Hindlimb muscle (tissue), 1 donor: ENCODE results near the gene GPATCH4. TPM values are rescaled to one million over a fixed set of nuclear protein-coding genes. Genes with fewer than 3 reads are reported as not detected.
"Not testable (repeated sequence)": the region's sequence is repeated elsewhere in the genome, so short reads cannot be mapped to it uniquely, and the experiment has no call there.

Source experiments
- DNase-seq: peaks from one replicate; pipeline ENCODE4 v3.0.0-alpha.2; 2013
- polyA plus RNA-seq: library from polyadenylated mRNA; unstranded; fragments of 120-200 nt; gene quantifications from one replicate; pipeline ENCODE4 v1.2.1, GENCODE V29; 2013; ENCODE audit not compliant: insufficient read length

GPATCH4 gene
- polyA plus RNA-seq, 1 donor: 26.3 TPM

DNA sequence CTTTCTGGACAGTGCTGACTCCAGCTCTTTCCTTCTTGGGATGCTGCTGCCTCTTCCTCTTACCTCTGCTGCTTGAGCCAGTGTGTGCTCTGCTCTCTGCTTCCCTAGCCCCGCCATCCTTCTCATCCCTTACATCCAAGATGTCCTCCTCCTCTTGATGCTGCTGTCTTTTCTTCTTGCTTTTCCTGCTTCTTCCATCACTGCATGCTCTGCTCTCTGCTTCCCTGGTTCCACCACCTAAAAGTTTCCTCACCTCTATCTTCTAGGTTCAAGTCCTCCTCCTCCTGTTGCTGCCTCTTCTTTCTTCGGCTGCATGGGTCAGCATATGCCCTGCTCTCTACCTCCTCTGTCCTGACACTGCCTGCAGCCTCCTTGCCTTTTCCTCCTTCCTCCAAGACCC lies 6.3 kb downstream of the GPATCH4 start:
- no peak for DNase-seq

DNA sequence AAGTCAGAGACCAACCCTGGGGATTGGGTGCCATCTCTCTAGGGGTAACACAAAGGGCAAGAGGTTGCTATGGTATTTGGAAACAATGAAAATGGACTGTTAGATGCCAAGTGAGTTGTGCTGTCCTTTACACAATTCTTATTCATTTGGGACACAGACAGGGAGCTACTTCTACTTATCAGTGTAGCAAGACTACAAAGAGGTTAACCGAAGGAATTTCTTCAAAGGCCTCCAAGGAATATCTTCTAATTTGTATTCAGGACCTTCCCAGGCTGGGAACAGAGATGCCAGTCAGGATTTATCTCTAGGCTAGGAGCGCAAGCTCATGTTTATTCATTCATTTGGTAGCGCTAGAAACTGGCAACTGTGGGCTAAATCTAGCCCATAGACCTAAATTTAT lies 7.1 kb downstream of the GPATCH4 start:
- DNase-seq: no peak

DNA sequence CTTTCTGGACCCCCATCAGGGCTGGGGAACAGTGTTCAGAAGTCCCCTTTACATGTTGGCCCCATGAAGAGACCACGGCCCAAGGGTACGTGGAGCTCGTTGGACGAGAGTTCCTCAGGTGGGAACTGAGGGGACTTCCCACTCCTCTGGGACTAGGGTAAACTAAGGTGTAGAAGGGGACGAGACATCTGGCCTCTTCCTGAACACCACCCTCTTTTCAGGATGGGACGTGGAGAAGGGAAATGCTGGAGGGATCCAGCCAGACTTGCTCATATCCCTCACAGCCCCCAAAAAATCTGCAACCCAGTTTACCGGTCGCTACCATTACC lies 7.7 kb downstream of the GPATCH4 start:
- DNase-seq: no peak

DNA sequence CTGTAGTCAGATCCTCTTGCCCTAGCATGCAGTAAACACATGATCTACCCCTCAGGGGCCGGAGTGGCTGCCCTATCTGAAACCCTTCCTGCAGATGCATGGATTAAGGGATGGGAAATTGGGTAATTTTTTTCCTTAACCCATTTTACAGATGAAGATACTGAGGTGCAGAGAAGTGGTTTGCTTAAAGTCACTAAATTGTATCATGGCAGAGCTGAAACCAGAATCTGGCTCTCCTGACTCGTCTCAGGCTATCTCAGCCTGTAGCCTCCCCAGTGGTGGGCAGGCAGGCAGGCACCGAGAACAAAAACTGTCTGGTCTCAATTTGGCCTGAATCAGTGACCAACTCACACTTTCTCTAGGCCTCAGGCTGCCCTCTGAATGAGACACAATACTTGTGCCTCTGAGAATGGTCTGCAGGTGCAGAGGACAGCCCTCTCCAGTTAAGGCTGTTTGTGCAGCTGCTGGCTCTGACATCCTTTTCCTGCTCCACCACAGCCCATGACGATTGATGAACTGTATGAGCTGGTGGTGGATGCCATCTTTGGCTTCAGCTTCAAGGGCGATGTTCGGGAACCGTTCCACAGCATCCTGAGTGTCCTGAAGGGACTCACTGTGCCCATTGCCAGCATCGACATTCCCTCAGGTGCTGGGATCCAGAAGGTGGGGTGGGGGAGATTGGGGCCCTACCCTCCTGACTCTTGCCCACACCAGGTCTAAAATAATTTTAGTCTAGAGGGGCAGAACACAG lies 8.2 kb downstream of the GPATCH4 start:
- no peak for DNase-seq

DNA sequence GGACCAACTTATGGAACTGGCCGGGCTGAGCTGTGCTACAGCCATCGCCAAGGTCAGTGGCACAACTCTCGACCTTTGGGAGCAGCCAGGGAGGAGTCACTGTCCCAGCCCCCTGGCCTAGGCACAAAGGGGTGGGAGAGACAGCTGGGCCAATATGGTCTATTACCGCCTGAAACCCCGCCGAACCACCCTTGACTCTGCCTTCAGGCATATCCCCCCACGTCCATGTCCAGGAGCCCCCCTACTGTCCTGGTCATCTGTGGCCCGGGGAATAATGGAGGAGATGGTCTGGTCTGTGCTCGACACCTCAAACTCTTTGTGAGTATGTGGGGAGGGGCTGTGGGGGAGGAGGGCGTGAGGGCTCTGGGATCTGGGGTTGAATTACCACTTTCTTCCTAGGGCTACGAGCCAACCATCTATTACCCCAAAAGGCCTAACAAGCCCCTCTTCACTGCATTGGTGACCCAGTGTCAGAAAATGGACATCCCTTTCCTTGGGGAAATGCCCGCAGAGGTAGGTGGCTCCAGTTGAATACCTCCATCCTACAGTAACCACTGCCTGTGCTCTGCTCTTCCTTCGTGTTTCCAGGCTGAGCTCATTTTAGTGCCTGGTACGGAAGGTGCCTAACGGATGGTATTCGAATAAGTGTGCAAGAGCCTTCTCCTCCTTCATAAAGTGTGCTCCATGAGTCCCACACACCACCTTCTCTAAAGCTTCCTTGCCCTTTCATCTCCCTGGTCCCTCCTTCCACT lies 8.9 kb downstream of the GPATCH4 start:
- no peak for DNase-seq

DNA sequence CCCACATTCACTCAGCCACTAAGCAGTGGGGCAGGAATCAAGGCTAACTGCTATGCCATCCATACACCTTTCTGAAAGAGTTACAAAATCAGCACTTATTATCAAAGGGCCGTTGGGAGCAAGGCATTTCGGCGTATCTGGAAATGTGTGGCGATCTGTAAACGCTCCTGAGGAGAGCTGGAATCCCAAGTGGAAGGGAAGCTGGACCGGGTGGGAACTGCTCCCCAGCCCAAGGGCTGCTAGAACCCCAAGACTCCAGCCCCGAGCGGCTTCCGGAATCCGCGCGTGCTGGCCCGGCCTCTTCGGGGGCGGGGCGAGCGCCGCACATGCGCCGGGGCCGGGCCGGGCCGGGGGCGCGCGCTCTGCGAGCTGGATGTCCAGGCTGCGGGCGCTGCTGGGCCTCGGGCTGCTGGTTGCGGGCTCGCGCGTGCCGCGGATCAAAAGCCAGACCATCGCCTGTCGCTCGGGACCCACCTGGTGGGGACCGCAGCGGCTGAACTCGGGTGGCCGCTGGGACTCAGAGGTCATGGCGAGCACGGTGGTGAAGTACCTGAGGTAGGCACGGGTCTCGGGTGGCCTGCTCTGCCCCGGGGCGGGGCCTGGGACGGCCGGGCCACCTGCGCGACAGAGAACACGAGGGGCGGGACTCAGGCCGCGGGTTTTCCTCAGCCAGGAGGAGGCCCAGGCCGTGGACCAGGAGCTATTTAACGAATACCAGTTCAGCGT lies 9.7 kb downstream of the GPATCH4 start, which contains the start of gene NAXE:
NAXE (plus strand) TSS at position 345 of the 726 bp plus-strand sequence; CDS start at position 374, 29 bp downstream.
- peak; percentile 78 for DNase-seq

DNA sequence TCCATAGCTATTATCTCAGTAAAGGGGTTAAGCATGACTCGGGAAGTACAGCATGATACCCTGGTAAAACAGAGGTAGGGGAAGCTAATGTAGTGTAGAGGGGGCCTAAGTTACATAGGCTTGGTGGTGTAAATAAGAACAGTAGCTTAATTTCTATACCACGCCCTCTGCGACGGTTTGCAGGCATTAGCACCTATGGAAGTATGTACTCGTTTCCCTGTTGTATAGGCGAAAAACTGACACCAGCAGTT lies 10.2 kb downstream of the GPATCH4 start:
- no peak for DNase-seq

DNA sequence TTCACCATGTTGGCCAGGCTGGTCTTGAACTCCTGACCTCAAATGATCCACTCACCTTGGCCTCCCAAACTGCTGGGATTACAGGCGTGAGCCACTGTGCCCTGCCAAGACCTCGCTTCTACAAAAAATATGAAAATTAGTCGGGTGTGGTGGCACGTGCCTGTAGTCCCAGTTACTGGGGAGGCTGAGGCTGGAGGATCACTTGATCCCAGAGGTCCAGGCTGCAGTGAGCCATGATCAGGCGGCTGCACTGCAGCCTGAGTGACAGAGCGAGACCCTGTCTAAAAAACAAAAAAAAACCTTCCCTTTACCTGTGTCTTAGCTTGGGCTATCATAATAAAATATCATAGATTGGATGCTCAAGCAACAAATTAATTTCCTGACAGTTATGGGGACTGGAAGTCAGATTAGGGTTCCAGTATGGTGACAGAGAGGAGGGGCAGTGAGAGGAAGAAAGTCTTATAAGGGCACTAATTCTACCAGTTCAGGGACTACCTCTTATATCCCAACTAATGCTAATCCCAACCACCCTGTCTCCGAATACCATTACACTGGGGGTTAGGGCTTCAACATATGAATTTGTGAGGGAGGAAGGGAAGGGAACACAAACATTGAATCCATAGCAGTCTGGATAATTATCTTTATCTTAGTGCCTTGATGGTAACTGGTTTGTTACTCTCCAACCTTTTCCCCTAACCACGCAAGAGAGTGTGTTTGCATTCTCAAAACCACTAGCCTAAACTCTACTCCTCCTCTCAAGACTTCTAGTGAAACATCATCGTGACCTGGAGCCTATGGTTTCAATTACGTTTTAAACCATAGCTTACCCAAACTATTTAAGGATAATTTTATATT lies 10.7 kb downstream of the GPATCH4 start:
- no peak for DNase-seq

DNA sequence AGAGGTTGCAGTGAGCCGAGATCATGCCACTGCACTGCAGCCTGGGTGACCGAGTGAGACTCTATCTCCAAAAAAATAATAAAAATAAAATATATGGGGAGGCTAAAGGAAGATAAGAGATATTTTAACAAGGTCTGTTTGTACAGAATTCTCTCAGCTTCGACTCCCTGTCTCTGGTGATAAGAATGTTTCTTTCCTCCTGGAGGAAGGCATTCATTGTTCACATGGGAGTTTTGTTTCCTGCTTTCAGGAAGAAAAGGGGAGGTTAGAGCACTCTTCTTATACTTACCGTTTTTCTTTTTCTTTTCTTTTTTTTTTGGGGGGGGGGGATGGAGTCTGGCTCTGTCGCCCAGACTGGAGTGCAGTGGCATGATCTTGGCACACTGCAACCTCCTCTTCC lies 11.7 kb downstream of the GPATCH4 start:
- DNase-seq: no peak

DNA sequence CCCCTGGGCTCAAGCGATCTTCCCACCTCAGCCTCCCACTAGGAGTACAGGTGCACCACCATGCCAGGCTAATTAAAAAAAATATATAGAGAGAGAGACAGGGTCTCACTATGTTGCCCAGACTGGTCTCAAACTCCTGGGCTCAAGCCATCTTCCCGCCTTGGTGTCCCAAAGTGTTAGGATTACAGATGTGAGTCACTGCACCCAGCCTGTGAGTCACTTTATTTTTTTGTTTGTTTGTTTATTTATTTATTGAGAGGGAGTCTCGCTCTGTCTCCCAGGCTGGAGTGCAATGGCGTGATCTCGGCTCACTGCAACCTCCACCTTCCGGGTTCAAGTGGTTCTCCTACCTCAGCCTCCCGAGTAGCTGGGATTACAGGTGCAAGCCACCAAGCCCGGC lies 13.4 kb downstream of the GPATCH4 start:
- not testable (repeated sequence) for DNase-seq

DNA sequence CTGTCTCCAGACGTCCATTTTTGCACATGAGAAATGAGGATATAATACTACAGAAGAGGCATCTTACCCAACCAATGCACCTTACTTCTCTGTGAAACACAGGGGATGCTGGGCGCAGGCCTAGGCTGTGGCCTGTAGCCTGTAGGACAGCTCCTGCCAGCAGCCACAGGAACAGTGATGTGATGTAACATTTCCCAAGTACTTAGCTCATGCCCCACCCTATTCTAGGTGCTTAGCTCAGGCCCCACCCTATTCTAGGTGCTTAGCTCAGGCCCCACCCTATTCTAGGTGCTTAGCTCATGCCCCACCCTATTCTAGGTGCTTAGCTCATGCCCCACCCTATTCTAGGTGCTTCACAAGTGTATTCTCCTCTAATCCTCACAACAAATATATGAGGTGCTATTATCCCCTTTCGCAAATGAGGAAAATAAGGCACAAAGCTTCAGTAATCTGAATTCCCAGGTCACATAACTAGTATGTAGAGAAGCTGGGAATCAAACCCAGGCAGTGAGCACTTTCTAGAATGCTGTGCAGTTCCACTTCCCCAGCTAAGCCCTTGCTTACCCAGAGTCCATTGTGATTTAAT lies 14.3 kb downstream of the GPATCH4 start:
- no peak for DNase-seq

DNA sequence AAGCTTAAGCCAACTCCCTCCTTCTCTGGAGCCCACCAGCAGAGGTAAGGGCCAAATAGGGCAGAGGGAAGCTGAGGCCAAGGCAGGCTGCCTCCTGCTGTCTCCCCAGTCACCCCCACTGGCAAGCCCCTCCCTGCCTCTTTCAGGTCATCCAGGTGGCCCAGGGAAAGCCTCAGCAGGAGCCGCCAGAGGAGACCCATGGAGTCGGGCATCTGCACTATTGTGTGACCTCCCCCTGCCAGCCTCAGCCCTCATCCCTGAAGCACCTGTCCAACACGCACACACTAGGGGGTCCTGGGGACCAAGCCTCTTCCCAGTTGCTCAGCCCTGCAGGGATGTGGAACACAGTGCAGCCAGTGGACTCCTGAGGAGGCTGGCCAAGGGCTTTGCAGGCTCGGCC lies 15.0 kb downstream of the GPATCH4 start:
- no peak for DNase-seq

DNA sequence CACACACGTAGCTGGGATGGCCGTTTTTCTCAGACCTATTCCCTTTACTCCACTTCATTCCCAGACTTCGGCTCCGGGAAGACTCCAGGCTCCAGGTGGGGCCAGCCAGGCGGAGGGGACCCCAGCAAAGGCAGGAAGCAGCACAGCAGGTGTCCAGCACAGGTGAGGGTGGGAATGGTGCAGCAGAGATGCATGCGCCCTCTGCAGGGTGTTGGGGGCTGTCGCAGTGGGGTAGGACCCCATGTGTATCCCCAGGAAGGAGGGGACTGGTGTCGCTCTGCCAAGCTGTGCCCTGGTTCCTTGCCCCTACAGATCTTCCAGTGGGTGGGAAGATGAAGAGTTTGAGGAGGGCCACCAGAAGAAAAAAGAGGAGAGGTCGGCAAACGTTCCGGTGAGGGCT lies 16.5 kb downstream of the GPATCH4 start:
- no peak for DNase-seq

DNA sequence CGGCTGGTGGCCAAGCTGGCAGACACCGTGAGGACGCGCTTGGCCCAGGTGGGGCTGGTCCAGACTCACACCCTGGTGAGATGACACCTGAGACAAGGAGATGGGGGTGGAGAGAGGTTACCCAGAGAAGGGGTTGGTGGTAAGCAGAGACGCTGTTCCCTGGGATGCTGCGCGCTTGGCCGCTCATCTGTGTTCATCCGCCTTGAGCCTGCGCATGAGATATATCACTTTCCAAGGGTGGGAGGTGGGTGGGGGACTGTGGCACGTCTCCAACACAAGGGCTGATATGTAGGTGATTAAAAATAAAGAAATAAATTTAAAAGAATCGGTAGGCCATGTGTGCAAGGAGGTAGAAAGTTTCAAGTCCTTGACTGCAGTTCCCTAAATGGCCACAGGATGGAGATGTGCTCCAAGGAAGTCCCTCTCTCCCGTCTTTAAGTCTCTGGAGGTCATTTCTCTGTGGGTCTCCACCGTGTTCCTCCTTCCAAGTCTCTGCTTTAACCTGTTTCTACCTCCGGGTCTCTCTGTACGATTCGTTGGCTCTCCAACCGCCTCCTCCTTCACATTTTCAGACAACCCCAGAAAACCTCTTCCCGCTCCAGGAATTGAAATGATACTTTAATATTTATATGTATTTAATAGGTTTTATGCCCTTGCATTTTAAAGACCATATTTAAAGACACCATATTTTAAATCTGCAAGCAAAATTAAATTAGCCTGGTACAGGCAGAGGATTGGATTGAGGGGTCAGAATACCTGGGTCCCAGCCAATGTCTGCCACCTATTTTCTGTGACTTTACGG lies 17.3 kb downstream of the GPATCH4 start:
- peak; percentile 68 for DNase-seq

DNA sequence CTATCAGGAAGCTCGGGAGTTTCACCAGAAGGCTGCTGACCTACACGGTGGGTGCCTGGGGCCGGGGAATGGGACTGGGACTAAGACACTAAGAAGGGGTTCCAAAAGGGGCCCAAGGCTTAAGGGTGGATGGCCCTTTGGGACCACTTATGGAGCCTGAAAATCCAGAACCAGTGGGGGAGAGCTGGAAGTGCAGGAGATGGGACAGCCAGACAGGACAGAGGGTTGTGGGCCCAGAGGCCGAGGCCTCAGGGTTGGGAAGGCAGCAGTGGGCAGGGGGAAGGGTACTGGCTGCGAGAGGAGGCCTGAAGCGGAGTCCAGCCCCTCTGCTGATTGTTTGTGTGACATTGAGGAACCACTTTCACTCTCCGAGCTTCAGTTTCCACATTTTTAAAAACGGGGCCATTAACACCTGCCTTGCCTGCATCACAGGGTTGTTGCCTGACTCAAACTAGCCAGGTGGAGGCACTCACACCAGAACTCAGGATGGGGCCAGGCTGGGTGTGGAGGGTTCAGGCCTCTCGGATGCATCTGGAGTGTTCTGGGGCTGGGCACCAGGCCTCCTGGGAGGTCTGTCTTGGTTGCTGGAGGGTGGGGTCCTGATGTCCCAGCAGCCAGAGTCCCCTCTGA lies 18.8 kb downstream of the GPATCH4 start:
- no peak for DNase-seq

DNA sequence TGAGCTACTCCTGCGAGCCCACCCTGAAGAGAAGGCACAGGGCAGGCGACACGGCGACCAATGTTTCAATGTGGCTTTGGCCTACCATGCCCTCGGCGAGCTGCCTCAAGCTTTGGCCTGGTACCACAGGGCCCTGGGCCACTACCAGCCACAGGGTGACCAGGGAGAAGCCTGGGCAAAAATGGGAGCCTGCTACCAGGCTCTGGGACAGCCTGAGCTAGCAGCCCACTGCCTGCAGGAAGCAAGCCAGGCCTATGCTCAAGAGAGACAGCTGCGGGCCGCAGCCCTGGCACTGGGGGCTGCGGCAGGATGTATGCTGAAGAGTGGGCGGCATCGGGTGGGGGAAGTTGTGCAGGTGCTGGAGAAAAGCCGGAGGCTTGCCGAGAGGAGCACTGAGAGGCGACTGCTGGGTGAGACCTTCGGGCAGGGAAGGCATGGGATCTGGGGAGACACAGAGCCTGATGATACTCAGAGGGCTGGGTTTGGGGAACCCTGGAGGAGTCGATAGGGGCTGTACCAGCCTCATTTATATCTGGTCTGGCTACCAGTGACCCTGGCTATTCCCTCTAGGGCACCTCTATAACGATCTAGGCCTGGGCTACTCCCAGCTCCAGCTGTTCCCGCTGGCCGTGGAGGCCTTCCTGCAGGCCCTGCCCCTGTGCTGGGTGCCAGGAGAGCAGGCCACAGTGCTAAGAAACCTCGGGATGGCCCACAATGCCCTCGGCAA lies 19.5 kb downstream of the GPATCH4 start:
- no peak for DNase-seq

DNA sequence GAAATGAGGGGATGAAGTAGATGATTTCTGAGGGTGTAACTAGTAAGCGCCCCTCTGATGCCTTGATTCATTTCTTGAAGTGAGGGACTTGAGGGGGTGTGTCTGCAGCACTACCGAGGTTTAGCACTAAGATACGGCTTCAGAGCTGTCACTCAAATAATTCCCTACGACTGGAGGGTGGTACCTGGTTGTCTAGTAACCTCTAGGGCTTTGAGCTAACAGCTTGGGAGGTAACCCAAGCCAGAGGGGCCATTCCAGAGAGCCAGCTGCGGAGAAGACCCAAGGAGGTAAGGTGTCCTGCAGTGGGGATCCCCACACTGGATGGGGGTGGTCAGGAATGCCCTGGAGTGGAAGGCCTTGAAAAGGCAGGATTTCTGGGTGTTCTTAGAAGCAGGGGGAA lies 21.8 kb downstream of the GPATCH4 start, which contains the start of gene TTC24:
TTC24 (plus strand) TSS at position 252 of the 400 bp plus-strand sequence. CDS start 1,642 bp downstream, outside the sequence.
- no peak for DNase-seq

DNA sequence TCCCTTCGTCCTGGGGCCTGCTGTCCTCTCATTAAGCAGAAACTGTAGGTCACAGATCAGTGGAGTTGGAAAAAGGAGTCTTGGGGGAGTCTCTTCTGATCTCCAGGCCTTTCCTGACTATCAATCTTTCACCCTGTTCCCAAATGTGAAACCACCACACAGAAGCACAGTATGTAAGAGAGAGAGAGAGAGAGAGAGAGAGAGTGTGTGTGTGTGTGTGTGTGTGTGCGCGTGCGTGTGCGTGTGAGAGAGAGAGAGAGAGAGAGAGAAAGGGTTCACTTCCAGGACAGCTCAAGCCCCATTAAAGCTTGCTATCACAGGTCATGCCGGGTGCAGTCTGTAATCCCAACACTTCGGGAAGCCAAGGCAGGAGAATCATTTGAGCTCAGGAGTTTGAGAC lies 23.2 kb downstream of the GPATCH4 start:
- DNase-seq: no peak

DNA sequence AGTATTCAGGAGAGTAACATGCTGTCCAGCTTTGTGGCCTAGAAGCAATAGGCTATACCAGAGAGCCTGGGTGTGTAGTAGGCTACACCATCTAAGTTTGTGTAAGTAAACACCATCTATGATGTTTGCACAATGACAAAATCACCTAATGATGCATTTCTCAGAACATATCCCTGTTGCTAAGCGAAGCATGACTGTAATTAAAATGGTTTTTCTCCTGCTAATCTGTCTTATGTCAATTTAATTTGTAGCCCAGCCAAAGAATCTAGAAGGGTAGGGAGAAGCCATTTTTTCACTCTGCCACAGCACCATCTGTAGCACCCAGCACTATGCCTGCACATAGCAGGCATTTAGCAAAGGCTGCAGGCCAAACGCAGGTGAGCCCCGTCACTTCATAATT lies 23.7 kb downstream of the GPATCH4 start:
- DNase-seq: no peak

DNA sequence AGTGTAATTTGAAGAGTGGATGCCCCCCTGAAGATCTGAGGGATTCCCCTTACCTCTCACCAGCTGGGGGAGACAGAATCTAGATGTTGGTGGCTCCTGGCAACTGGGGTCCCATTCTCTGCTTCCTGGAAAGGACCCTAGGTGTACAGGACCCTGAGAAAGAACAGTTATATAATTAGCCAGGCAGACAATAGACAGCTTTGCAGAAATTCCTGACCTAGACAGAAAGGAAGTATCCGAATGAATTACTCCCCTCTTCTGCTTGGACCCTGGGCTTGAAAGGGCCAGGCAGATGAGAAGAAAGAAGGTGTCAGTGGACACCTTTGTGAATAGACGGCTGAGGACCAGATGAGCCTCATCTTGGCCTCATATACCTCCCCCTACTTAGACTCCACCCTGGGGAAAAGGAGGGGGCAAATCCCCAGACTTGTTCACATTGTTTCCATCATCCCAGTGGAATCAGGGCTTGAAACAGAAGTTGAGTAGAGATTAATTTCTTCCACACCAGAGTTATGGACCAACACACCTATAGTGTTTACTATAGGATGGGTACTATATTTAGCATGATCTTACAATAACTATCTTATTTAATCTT lies 27.1 kb downstream of the GPATCH4 start:
- no peak for DNase-seq
